AG04449 (cell line): ENCODE data around the gene CCDC107.
A peak's percentile ranks its signal among the peaks of the same experiment; 100 is the strongest.

ENCODE experiments used
- CTCF ChIA-PET: fragments of 350-600 bp; formaldehyde crosslinking; extraction: SDS; loops from one replicate; lab custom pipeline; 2021; ENCODE audit warnings: antibody characterized with exemption; lab: Yijun Ruan, JAX
- POLR2A ChIA-PET: fragments of 400-600, 350-600 bp; formaldehyde crosslinking; extraction: SDS; loops from one replicate; lab custom pipeline; 2020; ENCODE audit warnings: antibody characterized with exemption, inconsistent platforms; lab: Yijun Ruan, JAX
- DNase-seq: peaks from one replicate; pipeline ENCODE4 v3.0.0-alpha.2; 2010; ENCODE audit warnings: low read depth, low spot score
- H3K4me3 ChIP-seq: 2 replicates; pipeline ENCODE4 v1.5.1; 2011; ENCODE audit warnings: low read depth, mild to moderate bottlenecking, control low read depth, low read length
- CTCF ChIP-seq: IDR thresholded peaks from one replicate; pipeline ENCODE4 v1.5.1; 2011; ENCODE audit warnings: mild to moderate bottlenecking, moderate library complexity, low read length, control low read depth, inconsistent platforms; ENCODE audit not compliant: insufficient read depth; ENCODE audit errors: missing control alignments

Gene CCDC107

GRCh38 chr9:35656348-35656747 lies 1.7 kb upstream of the CCDC107 start:
- TF ChIP-seq CTCF, result no peak
- CTCF ChIA-PET, result interaction anchor here (1.1 to 11.9 kb wide), 13 partner anchors 8 to 178 kb away, joined by 3 to 148 read pairs (median 4); partner anchors contain the start of genes ARHGEF39, CREB3, HINT2 and TLN1
- DNase-seq, result no peak
- POLR2A ChIA-PET, result interaction anchor here (3.5 kb wide), 1 partner anchor 33 kb away, joined by 39 read pairs; the partner anchor contains the start of gene TPM2
- no peak overlapping the region for H3K4me3 ChIP-seq

- POLR2A ChIA-PET, result interaction anchor here (1.2 to 3.5 kb wide), 8 partner anchors 11 to 167 kb away, joined by 3 to 39 read pairs (median 6); partner anchors contain the start of genes CREB3, RUSC2, TLN1 and TPM2
- CTCF ChIA-PET, result interaction anchor here (1.1 to 11.9 kb wide), 16 partner anchors 11 to 179 kb away, joined by 3 to 148 read pairs (median 4); partner anchors contain the start of genes CREB3, HINT2, TLN1 and TPM2
Observed at GRCh38 chr9:35656831-35657545, 1.1 kb upstream of the CCDC107 start.

GRCh38 chr9:35657546-35658136 lies 451 bp upstream of the CCDC107 start, which contains the start of gene RMRP:
RMRP (minus strand) TSS chr9:35658019.
- ChIA-PET POLR2A (interaction anchor here (0.6 to 3.5 kb wide), 11 partner anchors 11 to 168 kb away, joined by 3 to 39 read pairs (median 6); partner anchors contain the start of genes CREB3, RUSC2, TLN1 and TPM2), CTCF (interaction anchor here (0.5 to 11.9 kb wide), 23 partner anchors 9 to 157 kb away, joined by 3 to 148 read pairs (median 4); partner anchors contain the start of genes HINT2 and TPM2)
- peak within 1 kb of the TSS; percentile 97 for H3K4me3 ChIP-seq
- peak; percentile 42 for TF ChIP-seq CTCF
- DNase-seq, result peak; percentile 99

More at GRCh38 chr9:35656831-35657545, 1.1 kb upstream of the CCDC107 start:
- peak overlapping the region; percentile 53 for H3K4me3 ChIP-seq
- no peak for DNase-seq
- TF ChIP-seq CTCF, result no peak

GRCh38 chr9:35658968-35659220 lies 802 bp downstream of the CCDC107 start:
- CTCF ChIA-PET, result interaction anchor here (0.8 to 11.9 kb wide), 15 partner anchors 9 to 155 kb away, joined by 3 to 148 read pairs (median 4); partner anchors contain the start of genes CA9, HINT2 and TPM2
- POLR2A ChIA-PET, result interaction anchor here (1.4 to 3.5 kb wide), 7 partner anchors 21 to 169 kb away, joined by 4 to 39 read pairs (median 6); partner anchors contain the start of genes CREB3, RUSC2, TLN1 and TPM2
- DNase-seq, result no peak
- TF ChIP-seq CTCF, result no peak
- H3K4me3 ChIP-seq, result peak overlapping the region; percentile 97

GRCh38 chr9:35659340-35659739 lies 1.2 kb downstream of the CCDC107 start:
- peak overlapping the region; percentile 97 for H3K4me3 ChIP-seq
- POLR2A ChIA-PET, result interaction anchor here (1.5 to 3.5 kb wide), 4 partner anchors 21 to 170 kb away, joined by 4 to 39 read pairs (median 10); partner anchors contain the start of genes CREB3, RUSC2, TLN1 and TPM2
- DNase-seq, result no peak
- CTCF ChIA-PET, result interaction anchor here (0.8 to 11.9 kb wide), 14 partner anchors 8 to 113 kb away, joined by 3 to 148 read pairs (median 4); partner anchors contain the start of genes CA9 and TPM2
- no peak for TF ChIP-seq CTCF
